GM23248 (cell line): ENCODE measurements around the gene HABP4. TPM values are rescaled to one million over a fixed set of nuclear protein-coding genes. Genes with fewer than 3 reads are reported as not detected.

ENCODE experiments used
- DNase-seq: peaks from one replicate; pipeline ENCODE4 v3.0.0-alpha.2; 2015
- H2AFZ ChIP-seq: fragments of 200-600 bp; sonication (generic); 2 replicates; pipeline ENCODE4 v1.6.1; 2016; ENCODE audit warnings: antibody characterized with exemption
- H3F3A ChIP-seq: fragments of 200-600 bp; sonication (generic); 2 replicates; pipeline ENCODE4 v1.6.1; 2016; ENCODE audit warnings: mild to moderate bottlenecking, antibody characterized with exemption, mixed run types; ENCODE audit not compliant: insufficient read depth
- H3K27ac ChIP-seq: fragments of 200-600 bp; sonication (generic); 2 replicates; pipeline ENCODE4 v1.5.1; 2016; ENCODE audit warnings: mild to moderate bottlenecking
- H3K27me3 ChIP-seq: fragments of 200-600 bp; sonication (generic); replicated peaks from 2 replicates; pipeline ENCODE4 v1.6.1; 2016; ENCODE audit warnings: mild to moderate bottlenecking; ENCODE audit not compliant: insufficient read depth
- H3K36me3 ChIP-seq: fragments of 200-600 bp; sonication (generic); 2 replicates; pipeline ENCODE4 v1.6.1; 2016; ENCODE audit warnings: low read depth, mild to moderate bottlenecking
- H3K4me1 ChIP-seq: fragments of 200-600 bp; sonication (generic); 2 replicates; pipeline ENCODE4 v1.6.1; 2016; ENCODE audit warnings: mild to moderate bottlenecking; ENCODE audit not compliant: insufficient read depth
- H3K4me2 ChIP-seq: fragments of 200-600 bp; sonication (generic); one replicate; pipeline ENCODE4 v1.6.1; 2016; ENCODE audit warnings: mild to moderate bottlenecking; ENCODE audit not compliant: unreplicated experiment
- H3K4me3 ChIP-seq: fragments of 200-600 bp; sonication (generic); 2 replicates; pipeline ENCODE4 v1.5.1; 2016; ENCODE audit warnings: mild to moderate bottlenecking
- H3K79me2 ChIP-seq: fragments of 200-600 bp; sonication (generic); 2 replicates; pipeline ENCODE4 v1.6.1; 2016; ENCODE audit warnings: mild to moderate bottlenecking; ENCODE audit not compliant: insufficient read depth
- H3K9ac ChIP-seq: fragments of 200-600 bp; sonication (generic); 2 replicates; pipeline ENCODE4 v1.6.1; 2016; ENCODE audit warnings: mild to moderate bottlenecking
- H3K9me2 ChIP-seq: fragments of 200-600 bp; sonication (generic); 2 replicates; pipeline ENCODE4 v1.6.1; 2016; ENCODE audit warnings: mixed run types, mild to moderate bottlenecking, moderate library complexity; ENCODE audit not compliant: insufficient read depth
- H3K9me3 ChIP-seq: fragments of 200-600 bp; sonication (generic); one replicate; pipeline ENCODE4 v1.6.1; 2017; ENCODE audit warnings: low read depth
- H4K20me1 ChIP-seq: fragments of 200-600 bp; sonication (generic); 2 replicates; pipeline ENCODE4 v1.6.0; 2016; ENCODE audit not compliant: insufficient read depth
- EZH2 ChIP-seq: fragments of 200-600 bp; sonication (generic); IDR thresholded peaks from 2 replicates; pipeline ENCODE4 v1.6.1; 2018; ENCODE audit warnings: antibody characterized with exemption, mild to moderate bottlenecking; ENCODE audit not compliant: insufficient read depth, poor library complexity, severe bottlenecking
- EZH2phosphoT487 ChIP-seq: fragments of 200-600 bp; sonication (generic); IDR thresholded peaks from 2 replicates; pipeline ENCODE4 v1.6.1; 2018; ENCODE audit warnings: antibody characterized with exemption, moderate library complexity, mild to moderate bottlenecking, low read depth; ENCODE audit not compliant: insufficient read depth
- WGBS, 2 experiments: methylation state at CpG; one replicate each; pipeline ENCODE4 v1.1.6; 2015 to 2017; ENCODE audit warnings: low lambda C conversion rate in 2 of 2, low coverage in 1 of 2; ENCODE audit errors: missing lambda C conversion rate in 2 of 2; 5-methylcytosine and 5-hydroxymethylcytosine counted together
- in situ Hi-C: fragments of 300-500 bp; cut with MboI; formaldehyde crosslinking; loops from 2 replicates; pipeline ENCODE4 v1.15.0; 2020
- polyA plus RNA-seq: library from polyadenylated mRNA; unstranded; fragments of >200 nt; fragmentation: Nextera tagmentation; extraction: Ambion mirVana; gene quantifications from 2 replicates; pipeline ENCODE4 v1.2.1, GENCODE V29; 2016
- total RNA-seq: library from RNA; depleted of rRNA; stranded (reverse); fragments of >200 nt; shearing (Covaris generic); gene quantifications from 2 replicates; pipeline ENCODE4 v1.2.3, GENCODE V29; 2014

The HABP4 gene
- total and polyA plus RNA-seq, 2 experiments from 2014 or later: 13.2 to 17.2 TPM

GRCh38 chr9:96440671-96441199 is 9.2 kb upstream of the HABP4 start:
- Histone ChIP-seq H3K79me2 (no peaks in the 10 kb centered on the region), H4K20me1 (no peaks in the 10 kb centered on the region), H3K27ac (no peak overlapping the region), H3K4me1 (no peaks in the 10 kb centered on the region), H3K9me3 (no peaks in the 10 kb centered on the region), H3K4me2 (no peak overlapping the region), H3F3A (no peaks in the 10 kb centered on the region), H3K4me3 (no peak overlapping the region), H3K9ac (no peak overlapping the region), H3K9me2 (no peaks in the 10 kb centered on the region), H3K27me3 (no peaks in the 10 kb centered on the region), H3K36me3 (no peaks in the 10 kb centered on the region), H2AFZ (no peak overlapping the region)
- WGBS, 2 experiments: 83 to 84% methylated on average over 5 of the region's 5 CpGs
- TF ChIP-seq EZH2 (no peak), EZH2phosphoT487 (no peak)
- DNase-seq: no peak
- in situ Hi-C loops: no loop called here

- Histone ChIP-seq H3K27ac (no peak overlapping the region), H3F3A (no peaks in the 10 kb centered on the region), H4K20me1 (no peaks in the 10 kb centered on the region), H3K36me3 (no peaks in the 10 kb centered on the region), H3K9me2 (no peaks in the 10 kb centered on the region), H3K9me3 (no peaks in the 10 kb centered on the region), H3K27me3 (no peaks in the 10 kb centered on the region), H3K4me2 (no peak overlapping the region), H3K4me1 (no peaks in the 10 kb centered on the region), H3K79me2 (no peaks in the 10 kb centered on the region), H2AFZ (no peak overlapping the region), H3K9ac (no peak overlapping the region), H3K4me3 (no peak overlapping the region)
- 75 to 79% methylated on average over 5 of the region's 5 CpGs for WGBS, 2 experiments
- in situ Hi-C loops: no loop called here
- TF ChIP-seq EZH2: no peak
- no peak for TF ChIP-seq EZH2phosphoT487
- DNase-seq: peak; percentile 48
Observed at GRCh38 chr9:96441798-96442445, 8.0 kb upstream of the HABP4 start.

- H3K27ac ChIP-seq: no peak overlapping the region
- H3K4me3 ChIP-seq: no peak overlapping the region
- H3K36me3 ChIP-seq: no peaks in the 10 kb centered on the region
- H3F3A ChIP-seq: no peaks in the 10 kb centered on the region
- H3K9me3 ChIP-seq: no peaks in the 10 kb centered on the region
- H2AFZ ChIP-seq: no peak overlapping the region
- DNase-seq: peak; percentile 32
- no peaks in the 10 kb centered on the region for H4K20me1 ChIP-seq
- in situ Hi-C loops: no loop called here
- H3K9me2 ChIP-seq: no peaks in the 10 kb centered on the region
- TF ChIP-seq EZH2phosphoT487 (no peak), EZH2 (no peak)
- H3K27me3 ChIP-seq: no peaks in the 10 kb centered on the region
- no peaks in the 10 kb centered on the region for H3K4me1 ChIP-seq
- no peak overlapping the region for H3K9ac ChIP-seq
- no peaks in the 10 kb centered on the region for H3K79me2 ChIP-seq
- 73 to 87% methylated on average over 3 of the region's 3 CpGs for WGBS, 2 experiments
- no peak overlapping the region for H3K4me2 ChIP-seq
Observed at GRCh38 chr9:96442491-96442890, 7.5 kb upstream of the HABP4 start.

- Histone ChIP-seq H3K79me2 (peaks cover 19% of the 10 kb centered on the region), H3K9me2 (no peaks in the 10 kb centered on the region), H3K27me3 (no peaks in the 10 kb centered on the region), H3K4me3 (no peak overlapping the region), H3K36me3 (no peaks in the 10 kb centered on the region), H3K4me2 (no peak overlapping the region), H2AFZ (no peak overlapping the region), H3K9ac (no peak overlapping the region), H3F3A (no peaks in the 10 kb centered on the region; the same call in 1 of the 2 replicates), H3K9me3 (no peaks in the 10 kb centered on the region), H4K20me1 (no peaks in the 10 kb centered on the region), H3K4me1 (peaks cover 8% of the 10 kb centered on the region), H3K27ac (no peak overlapping the region)
- TF ChIP-seq EZH2 (no peak), EZH2phosphoT487 (no peak)
- no peak for DNase-seq
- WGBS, 2 experiments: 77 to 78% methylated on average over 3 of the region's 3 CpGs
- in situ Hi-C loops: no loop called here
Observed at GRCh38 chr9:96447406-96447805, 2.6 kb upstream of the HABP4 start.
